ENCODE results near the gene RPP14.

DNA sequence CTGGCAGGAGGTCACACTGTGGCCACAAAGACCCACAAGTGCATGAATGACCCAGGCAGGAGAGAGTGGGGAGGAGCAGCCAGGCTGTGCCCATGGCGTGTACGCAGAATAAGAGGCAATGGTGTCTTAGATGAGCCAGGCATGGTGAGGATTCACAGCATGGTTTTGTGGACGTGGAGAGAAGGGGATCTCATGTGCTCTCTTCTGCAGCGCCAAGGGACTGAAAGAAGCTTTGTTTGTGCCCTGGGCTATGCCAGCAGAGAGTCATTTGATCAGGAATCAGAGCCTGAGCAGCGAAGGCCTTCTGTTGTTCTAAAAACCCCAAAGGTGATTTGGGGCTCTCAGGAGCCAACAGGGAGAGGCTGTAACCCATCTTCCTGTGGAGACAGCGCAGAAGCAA lies 18.7 kb upstream of the RPP14 start:
- TF ChIP-seq, protein P1, sequence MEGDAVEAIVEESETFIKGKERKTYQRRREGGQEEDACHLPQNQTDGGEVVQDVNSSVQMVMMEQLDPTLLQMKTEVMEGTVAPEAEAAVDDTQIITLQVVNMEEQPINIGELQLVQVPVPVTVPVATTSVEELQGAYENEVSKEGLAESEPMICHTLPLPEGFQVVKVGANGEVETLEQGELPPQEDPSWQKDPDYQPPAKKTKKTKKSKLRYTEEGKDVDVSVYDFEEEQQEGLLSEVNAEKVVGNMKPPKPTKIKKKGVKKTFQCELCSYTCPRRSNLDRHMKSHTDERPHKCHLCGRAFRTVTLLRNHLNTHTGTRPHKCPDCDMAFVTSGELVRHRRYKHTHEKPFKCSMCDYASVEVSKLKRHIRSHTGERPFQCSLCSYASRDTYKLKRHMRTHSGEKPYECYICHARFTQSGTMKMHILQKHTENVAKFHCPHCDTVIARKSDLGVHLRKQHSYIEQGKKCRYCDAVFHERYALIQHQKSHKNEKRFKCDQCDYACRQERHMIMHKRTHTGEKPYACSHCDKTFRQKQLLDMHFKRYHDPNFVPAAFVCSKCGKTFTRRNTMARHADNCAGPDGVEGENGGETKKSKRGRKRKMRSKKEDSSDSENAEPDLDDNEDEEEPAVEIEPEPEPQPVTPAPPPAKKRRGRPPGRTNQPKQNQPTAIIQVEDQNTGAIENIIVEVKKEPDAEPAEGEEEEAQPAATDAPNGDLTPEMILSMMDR (conservative IDR thresholded peaks at IDR 0.05; ENCODE audit: low read depth in 2 of 2) = no peak
- no peak for TF ChIP-seq POLR2AphosphoS5 (IDR thresholded peaks at IDR 0.05; ENCODE audit: low read depth)

All from GM23338 (cell line).